Parathyroid adenoma (tissue), 2 donors: ENCODE results near the gene GATB.

ENCODE experiments used
- H2AFZ ChIP-seq: fragments of 300-600 bp; sonication (generic); one replicate; pipeline ENCODE4 v1.7.0; 2017; ENCODE audit warnings: antibody characterized with exemption, mild to moderate bottlenecking
- H3K27ac ChIP-seq: fragments of 300-600 bp; sonication (generic); one replicate; pipeline ENCODE4 v1.7.0; 2017
- H3K27me3 ChIP-seq: fragments of 300-600 bp; sonication (generic); one replicate; pipeline ENCODE4 v1.7.0; 2017; ENCODE audit warnings: low read length; ENCODE audit not compliant: control insufficient read depth, insufficient read depth
- H3K36me3 ChIP-seq: fragments of 300-600 bp; sonication (generic); one replicate; pipeline ENCODE4 v1.7.0; 2017; ENCODE audit warnings: low read length; ENCODE audit not compliant: control insufficient read depth, insufficient read depth
- H3K4me1 ChIP-seq: fragments of 300-600 bp; sonication (generic); one replicate; pipeline ENCODE4 v1.7.0; 2017; ENCODE audit warnings: control low read depth
- H3K4me2 ChIP-seq: fragments of 300-600 bp; sonication (generic); one replicate; pipeline ENCODE4 v1.7.0; 2017; ENCODE audit warnings: low read length
- H3K4me3 ChIP-seq: fragments of 300-600 bp; sonication (generic); one replicate; pipeline ENCODE4 v1.7.0; 2017; ENCODE audit warnings: low read depth, low read length
- H3K79me2 ChIP-seq: fragments of 300-600 bp; sonication (generic); one replicate; pipeline ENCODE4 v1.7.0; 2017; ENCODE audit warnings: control low read depth
- H3K9ac ChIP-seq: fragments of 300-600 bp; sonication (generic); one replicate; pipeline ENCODE4 v1.7.0; 2017; ENCODE audit warnings: mild to moderate bottlenecking
- H3K9me3 ChIP-seq: fragments of 300-600 bp; sonication (generic); one replicate; pipeline ENCODE4 v1.7.0; 2017; ENCODE audit warnings: low read length; ENCODE audit not compliant: control insufficient read depth
- CTCF ChIP-seq: fragments of 300-600 bp; sonication (generic); IDR thresholded peaks from one replicate; pipeline ENCODE4 v1.7.0; 2017; ENCODE audit warnings: antibody characterized with exemption, mild to moderate bottlenecking
- donor health status: primary hyperparathyroidism.

GATB gene

GRCh38 chr4:151674804-151675391 lies 85.9 kb downstream of the GATB start:
- Histone ChIP-seq H3K4me3 (no peak overlapping the region), H3K27me3 (no peaks in the 10 kb centered on the region), H3K79me2 (no peaks in the 10 kb centered on the region), H3K9me3 (no peaks in the 10 kb centered on the region), H3K4me2 (peak overlapping the region; percentile 51), H3K4me1 (no peaks in the 10 kb centered on the region), H2AFZ (peak overlapping the region; percentile 28), H3K27ac (no peak overlapping the region), H3K36me3 (no peaks in the 10 kb centered on the region), H3K9ac (no peak overlapping the region)
- no peak for TF ChIP-seq CTCF

- H3K9ac ChIP-seq = no peak overlapping the region
Measured at GRCh38 chr4:151673908-151674520, 86.8 kb downstream of the GATB start.

GRCh38 chr4:151672996-151673395 lies 87.8 kb downstream of the GATB start:
- H3K4me1 ChIP-seq = no peaks in the 10 kb centered on the region
- H3K27ac ChIP-seq = no peak overlapping the region
- no peaks in the 10 kb centered on the region for H3K36me3 ChIP-seq
- no peaks in the 10 kb centered on the region for H3K9me3 ChIP-seq
- no peak overlapping the region for H2AFZ ChIP-seq
- H3K4me3 ChIP-seq = no peak overlapping the region
- no peak overlapping the region for H3K9ac ChIP-seq
- TF ChIP-seq CTCF = no peak
- H3K4me2 ChIP-seq = no peak overlapping the region
- no peaks in the 10 kb centered on the region for H3K79me2 ChIP-seq
- no peaks in the 10 kb centered on the region for H3K27me3 ChIP-seq

More at GRCh38 chr4:151673908-151674520, 86.8 kb downstream of the GATB start:
- H3K9me3 ChIP-seq = no peaks in the 10 kb centered on the region
- no peak overlapping the region for H2AFZ ChIP-seq
- no peak overlapping the region for H3K4me2 ChIP-seq
- no peaks in the 10 kb centered on the region for H3K4me1 ChIP-seq
- no peak overlapping the region for H3K4me3 ChIP-seq
- H3K27me3 ChIP-seq = no peaks in the 10 kb centered on the region
- no peak overlapping the region for H3K27ac ChIP-seq
- no peak for TF ChIP-seq CTCF
- no peaks in the 10 kb centered on the region for H3K79me2 ChIP-seq
- no peaks in the 10 kb centered on the region for H3K36me3 ChIP-seq

GRCh38 chr4:151671541-151672059 lies 89.2 kb downstream of the GATB start:
- Histone ChIP-seq H3K4me1 (no peaks in the 10 kb centered on the region), H2AFZ (no peak overlapping the region), H3K79me2 (no peaks in the 10 kb centered on the region), H3K27me3 (no peaks in the 10 kb centered on the region), H3K9ac (no peak overlapping the region), H3K4me2 (no peak overlapping the region), H3K4me3 (no peak overlapping the region), H3K27ac (no peak overlapping the region), H3K36me3 (no peaks in the 10 kb centered on the region), H3K9me3 (no peaks in the 10 kb centered on the region)
- no peak for TF ChIP-seq CTCF

- Histone ChIP-seq H2AFZ (no peak overlapping the region), H3K9ac (no peak overlapping the region), H3K9me3 (no peaks in the 10 kb centered on the region), H3K4me3 (no peak overlapping the region), H3K27me3 (no peaks in the 10 kb centered on the region), H3K4me1 (no peaks in the 10 kb centered on the region), H3K79me2 (no peaks in the 10 kb centered on the region), H3K36me3 (no peaks in the 10 kb centered on the region), H3K27ac (no peak overlapping the region), H3K4me2 (no peak overlapping the region)
- TF ChIP-seq CTCF = no peak
Measured at GRCh38 chr4:151670843-151671242, 90.0 kb downstream of the GATB start.
